IPS-18a (cell line): ENCODE data around the gene MACROH2A1.

Experiments used
- H3K27ac ChIP-seq: one replicate; pipeline ENCODE4 v1.5.1; 2013; ENCODE audit warnings: low read length
- H3K27me3 ChIP-seq: one replicate; pipeline ENCODE4 v1.6.1; 2013; ENCODE audit warnings: mild to moderate bottlenecking, low read length; ENCODE audit not compliant: control insufficient read depth, insufficient read depth
- H3K36me3 ChIP-seq: one replicate; pipeline ENCODE4 v1.6.1; 2013; ENCODE audit warnings: low read depth, low read length; ENCODE audit not compliant: control insufficient read depth
- H3K4me1 ChIP-seq: one replicate; pipeline ENCODE4 v1.6.1; 2013; ENCODE audit warnings: low read depth, low read length; ENCODE audit not compliant: control insufficient read depth
- H3K4me3 ChIP-seq: one replicate; pipeline ENCODE4 v1.5.1; 2013; ENCODE audit warnings: low read length
- H3K9ac ChIP-seq: one replicate; pipeline ENCODE4 v1.6.1; 2013; ENCODE audit warnings: mild to moderate bottlenecking, low read length, moderate library complexity
- H3K9me3 ChIP-seq: one replicate; pipeline ENCODE4 v1.6.1; 2013; ENCODE audit warnings: low read depth, low read length; ENCODE audit not compliant: control insufficient read depth

Gene MACROH2A1

DNA sequence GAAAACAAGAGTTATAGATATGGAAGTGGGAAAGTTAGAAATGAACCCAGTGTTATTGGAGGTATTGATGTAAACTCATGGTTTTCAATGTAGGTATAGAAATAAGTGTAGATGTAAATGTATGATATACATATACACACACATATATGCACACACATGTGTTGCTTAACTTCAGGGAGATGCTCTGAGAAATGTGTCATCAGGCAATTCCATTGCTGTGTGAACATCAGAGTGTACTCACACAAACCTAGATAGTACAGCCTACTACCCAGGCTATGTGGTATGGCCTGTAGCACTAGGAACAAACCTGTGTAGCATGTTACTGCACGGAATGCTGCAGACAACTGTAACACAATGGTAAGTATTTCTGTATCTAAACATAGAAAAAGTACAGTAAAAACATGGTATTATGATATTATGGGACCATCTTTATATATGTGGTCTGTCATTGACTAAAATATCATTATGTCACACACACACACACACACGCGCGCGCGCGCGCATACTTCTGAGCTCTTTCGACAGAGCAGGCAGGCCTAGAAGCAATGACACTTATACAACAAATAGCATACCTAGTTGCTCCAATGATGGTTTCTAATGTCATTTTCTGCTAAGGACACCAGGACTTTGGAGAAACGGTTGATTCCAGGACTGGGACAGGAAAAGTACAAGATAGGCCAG is 86.6 kb downstream of the MACROH2A1 start:
- Histone ChIP-seq H3K9ac (no peak overlapping the region), H3K4me3 (no peak overlapping the region), H3K27me3 (peaks cover 6% of the 10 kb centered on the region), H3K36me3 (no peaks in the 10 kb centered on the region), H3K27ac (no peak overlapping the region), H3K4me1 (no peaks in the 10 kb centered on the region), H3K9me3 (no peaks in the 10 kb centered on the region)

DNA sequence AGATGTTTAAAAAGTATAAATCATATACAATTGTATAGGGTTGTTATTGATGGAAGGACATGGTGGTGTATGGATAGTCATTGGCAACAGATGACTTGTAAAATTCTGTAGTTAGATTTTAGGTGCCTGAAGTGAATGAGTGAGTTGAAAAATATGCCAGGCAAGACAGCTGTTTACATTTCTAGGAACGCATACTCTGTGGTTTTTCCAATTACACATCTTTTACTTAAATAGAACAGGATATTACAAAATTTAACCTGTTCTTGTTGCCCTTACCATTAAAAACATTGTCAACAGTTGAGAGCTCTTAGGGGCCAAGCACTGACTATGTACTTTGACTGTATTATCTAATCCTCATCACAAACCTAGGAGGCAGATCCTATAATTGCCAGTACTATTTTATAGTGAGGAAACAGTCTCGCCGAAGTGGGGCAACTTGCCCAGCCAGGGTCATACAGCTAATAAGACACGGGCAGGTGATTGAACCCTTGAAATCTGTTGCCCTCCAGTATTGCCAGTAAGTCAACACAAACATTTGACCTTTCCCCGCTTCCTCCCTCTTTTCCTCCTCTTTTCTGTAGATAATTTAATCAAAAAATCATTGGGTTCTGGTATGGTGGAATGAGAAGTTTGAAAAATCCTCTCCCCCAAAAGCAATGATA is 88.6 kb downstream of the MACROH2A1 start:
- Histone ChIP-seq H3K4me3 (no peak overlapping the region), H3K36me3 (no peaks in the 10 kb centered on the region)

DNA sequence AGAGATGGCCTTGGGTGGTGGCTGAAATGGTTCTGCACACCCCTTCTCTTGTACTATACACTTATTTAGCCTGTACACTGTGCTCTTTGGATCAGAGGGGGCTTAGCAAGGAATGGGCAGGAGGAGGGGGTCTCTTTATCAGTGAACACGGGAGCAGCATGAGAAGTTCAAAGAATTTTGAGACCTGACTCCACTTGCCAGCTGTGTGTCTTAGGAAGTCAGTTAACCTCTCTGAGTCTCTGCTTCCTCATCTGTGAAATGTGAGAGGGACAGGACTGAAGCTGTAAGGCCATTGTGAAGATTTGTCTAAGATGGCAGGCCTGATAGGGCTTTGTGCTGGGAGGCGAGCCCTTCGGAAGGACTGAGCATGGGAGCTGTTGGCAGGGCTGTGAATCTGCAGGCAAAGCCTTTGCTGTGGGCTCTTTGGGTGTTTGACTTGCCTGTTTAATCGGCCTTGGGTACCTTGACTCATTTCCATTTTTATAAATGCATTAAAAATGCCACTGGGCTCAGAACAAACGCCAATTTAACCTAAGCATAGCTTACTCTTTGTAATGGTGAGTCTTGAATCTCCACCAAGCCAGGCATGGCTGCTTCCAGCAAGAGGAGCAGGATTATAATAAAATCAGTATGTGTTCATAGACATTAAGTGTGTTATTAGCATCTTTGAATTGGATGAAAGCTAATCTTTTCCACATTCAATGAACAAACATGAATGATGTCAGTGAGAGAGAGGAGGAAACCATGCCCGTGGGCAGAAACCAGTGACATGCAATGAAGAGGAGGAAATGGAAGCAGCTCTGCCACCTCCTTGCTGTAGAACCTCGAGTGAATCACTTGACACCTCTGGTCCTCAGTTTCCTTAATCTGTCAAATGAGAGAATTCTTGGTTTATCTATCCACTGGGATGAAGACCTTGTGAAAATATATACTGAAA is 89.4 kb downstream of the MACROH2A1 start:
- Histone ChIP-seq H3K4me1 (no peaks in the 10 kb centered on the region), H3K36me3 (no peaks in the 10 kb centered on the region), H3K9me3 (no peaks in the 10 kb centered on the region), H3K27ac (no peak overlapping the region), H3K27me3 (peaks cover 9% of the 10 kb centered on the region), H3K4me3 (no peak overlapping the region), H3K9ac (no peak overlapping the region)

More for the DNA sequence above, 88.6 kb downstream of the MACROH2A1 start:
- no peaks in the 10 kb centered on the region for H3K4me1 ChIP-seq
- no peak overlapping the region for H3K27ac ChIP-seq
- no peak overlapping the region for H3K9ac ChIP-seq
- H3K27me3 ChIP-seq = peaks cover 9% of the 10 kb centered on the region
- no peaks in the 10 kb centered on the region for H3K9me3 ChIP-seq

DNA sequence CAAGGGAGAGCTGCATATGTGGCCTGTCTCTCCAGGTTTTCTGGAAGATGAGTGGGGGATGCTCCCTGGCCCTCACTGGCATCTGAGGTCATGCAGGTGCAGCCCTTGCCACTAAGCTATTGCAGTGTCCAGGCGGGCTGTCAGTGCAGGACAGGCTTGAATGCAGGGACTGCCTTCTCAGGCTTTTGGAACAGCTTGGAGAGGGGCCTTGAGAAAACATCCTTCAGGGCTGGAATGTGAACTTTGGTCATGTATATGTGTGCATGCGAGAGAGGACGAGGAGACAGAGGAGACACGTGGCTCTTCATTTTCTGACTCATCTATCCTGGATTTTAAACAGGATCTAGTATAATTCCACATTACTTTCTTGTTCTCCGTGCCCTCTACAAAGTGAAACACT is 90.3 kb downstream of the MACROH2A1 start:
- Histone ChIP-seq H3K36me3 (no peaks in the 10 kb centered on the region), H3K9me3 (no peaks in the 10 kb centered on the region), H3K27me3 (peaks cover 9% of the 10 kb centered on the region), H3K27ac (no peak overlapping the region), H3K9ac (no peak overlapping the region), H3K4me3 (no peak overlapping the region), H3K4me1 (no peaks in the 10 kb centered on the region)

GRCh38 chr5:135308245-135308644 is 90.8 kb downstream of the MACROH2A1 start:
- H3K27ac ChIP-seq = no peak overlapping the region
- no peaks in the 10 kb centered on the region for H3K9me3 ChIP-seq
- peaks cover 9% of the 10 kb centered on the region for H3K27me3 ChIP-seq
- no peaks in the 10 kb centered on the region for H3K36me3 ChIP-seq
- H3K9ac ChIP-seq = no peak overlapping the region
- H3K4me1 ChIP-seq = no peaks in the 10 kb centered on the region
- no peak overlapping the region for H3K4me3 ChIP-seq

DNA sequence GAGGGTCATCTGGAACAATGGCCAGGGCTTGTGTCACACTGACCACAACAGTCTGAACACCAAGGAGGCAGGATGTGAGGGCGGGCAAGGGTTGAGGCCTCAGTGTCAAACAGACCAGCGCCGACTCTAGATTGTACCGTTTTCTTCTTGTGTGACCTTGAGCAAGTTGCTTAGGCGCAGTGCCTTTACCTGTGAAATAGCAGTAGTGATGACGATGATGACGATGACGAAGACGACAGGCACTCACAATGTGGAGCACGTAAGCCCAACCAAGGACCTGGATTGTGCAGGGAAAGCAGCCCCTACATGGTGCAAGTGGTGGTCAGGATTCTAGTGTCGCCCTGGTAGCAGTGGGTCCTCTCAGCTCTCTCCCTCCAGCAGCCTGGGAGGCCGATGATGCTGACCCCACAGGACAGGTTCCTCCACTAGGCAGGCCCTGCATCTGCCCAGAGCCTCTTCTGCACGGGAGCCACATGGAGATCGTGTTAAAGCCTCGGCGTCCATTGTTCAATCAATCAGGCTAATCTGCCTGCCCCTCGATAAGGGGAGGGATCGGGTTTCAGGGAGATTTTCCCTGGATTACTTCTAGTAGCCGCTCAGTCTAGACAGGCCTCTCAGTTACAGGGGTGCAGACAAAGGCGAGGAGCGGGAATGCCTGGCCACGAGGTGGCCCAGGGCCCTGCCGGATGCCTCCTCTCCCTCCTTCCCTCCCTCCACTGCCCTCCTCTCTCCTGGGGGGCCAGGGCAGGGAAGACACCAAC is 91.7 kb downstream of the MACROH2A1 start:
- no peak overlapping the region for H3K27ac ChIP-seq

DNA sequence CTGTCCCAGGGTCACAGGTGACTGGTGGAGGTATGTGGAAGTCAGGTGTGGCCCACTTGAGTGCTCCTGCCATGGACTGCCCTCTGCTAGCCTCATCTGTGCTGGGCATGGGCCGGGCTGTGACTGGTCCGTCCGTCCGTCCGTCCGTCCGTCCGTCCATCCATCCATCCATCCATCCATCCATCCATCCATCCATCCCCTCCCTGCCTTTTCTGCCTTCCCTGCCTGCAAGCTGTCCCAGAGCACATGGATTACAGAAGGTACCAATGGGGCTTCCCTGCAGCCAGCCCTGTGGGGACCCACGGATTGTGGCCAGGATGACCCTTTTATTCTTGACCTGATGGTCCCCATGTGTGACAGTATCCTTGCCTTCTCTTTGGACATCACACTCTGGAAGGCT is 92.5 kb downstream of the MACROH2A1 start:
- Histone ChIP-seq H3K9ac (no peak overlapping the region), H3K4me1 (no peaks in the 10 kb centered on the region), H3K36me3 (no peaks in the 10 kb centered on the region), H3K27me3 (peaks cover 9% of the 10 kb centered on the region), H3K9me3 (no peaks in the 10 kb centered on the region), H3K4me3 (no peak overlapping the region), H3K27ac (no peak overlapping the region)

More for the DNA sequence above, 91.7 kb downstream of the MACROH2A1 start:
- Histone ChIP-seq H3K9me3 (no peaks in the 10 kb centered on the region), H3K9ac (no peak overlapping the region), H3K27me3 (peaks cover 9% of the 10 kb centered on the region), H3K36me3 (no peaks in the 10 kb centered on the region), H3K4me3 (no peak overlapping the region), H3K4me1 (no peaks in the 10 kb centered on the region)

GRCh38 chr5:135304352-135305221 is 94.4 kb downstream of the MACROH2A1 start:
- H3K27ac ChIP-seq = no peak overlapping the region

GRCh38 chr5:135303582-135304173 is 95.4 kb downstream of the MACROH2A1 start:
- no peak overlapping the region for H3K4me3 ChIP-seq
- H3K9me3 ChIP-seq = no peaks in the 10 kb centered on the region
- peaks cover 3% of the 10 kb centered on the region for H3K27me3 ChIP-seq
- H3K36me3 ChIP-seq = no peaks in the 10 kb centered on the region
- H3K27ac ChIP-seq = no peak overlapping the region
- H3K9ac ChIP-seq = no peak overlapping the region
- H3K4me1 ChIP-seq = no peaks in the 10 kb centered on the region

More at GRCh38 chr5:135304352-135305221, 94.4 kb downstream of the MACROH2A1 start:
- Histone ChIP-seq H3K9me3 (no peaks in the 10 kb centered on the region), H3K9ac (no peak overlapping the region), H3K36me3 (no peaks in the 10 kb centered on the region), H3K4me3 (no peak overlapping the region), H3K4me1 (no peaks in the 10 kb centered on the region), H3K27me3 (peaks cover 9% of the 10 kb centered on the region)
